Measurements from ENCODE around the gene ASPHD1.

The ASPHD1 gene

DNA sequence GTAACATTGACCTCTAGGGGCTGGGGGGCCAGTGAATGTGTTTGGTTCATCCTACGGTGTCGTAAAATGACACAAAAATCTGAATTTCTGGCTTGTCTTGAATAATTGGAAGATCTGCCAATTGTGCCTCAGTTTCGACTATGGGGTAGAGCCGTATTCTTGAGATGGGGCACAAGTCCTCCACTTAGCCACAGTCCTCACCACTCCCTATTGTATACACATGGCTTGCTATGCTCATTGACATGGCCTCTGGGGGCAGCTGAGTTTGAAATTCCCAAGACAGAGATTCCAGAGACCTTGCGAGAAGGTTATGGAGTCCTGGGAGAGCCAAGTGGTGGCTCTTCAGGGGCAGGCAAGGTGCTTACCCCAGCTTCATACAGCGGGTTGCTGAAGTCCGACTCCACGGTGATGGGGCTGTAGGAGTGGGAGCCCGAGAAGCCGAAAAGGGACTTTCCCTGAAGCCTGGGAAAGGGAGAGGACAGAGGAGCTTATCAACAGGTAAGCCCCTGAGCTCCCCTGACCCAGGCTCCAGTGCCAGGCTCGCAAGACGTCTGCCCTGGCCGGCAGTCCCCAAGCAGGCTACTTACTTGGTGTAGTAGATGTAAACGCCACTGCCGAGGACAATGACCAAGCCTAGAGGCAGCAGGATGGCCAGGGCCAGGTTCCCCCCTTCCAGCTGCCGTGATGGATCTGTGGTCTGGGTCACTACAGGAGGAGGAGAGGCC lies 28.3 kb upstream of the ASPHD1 start:
- TF ChIP-seq, protein P1, sequence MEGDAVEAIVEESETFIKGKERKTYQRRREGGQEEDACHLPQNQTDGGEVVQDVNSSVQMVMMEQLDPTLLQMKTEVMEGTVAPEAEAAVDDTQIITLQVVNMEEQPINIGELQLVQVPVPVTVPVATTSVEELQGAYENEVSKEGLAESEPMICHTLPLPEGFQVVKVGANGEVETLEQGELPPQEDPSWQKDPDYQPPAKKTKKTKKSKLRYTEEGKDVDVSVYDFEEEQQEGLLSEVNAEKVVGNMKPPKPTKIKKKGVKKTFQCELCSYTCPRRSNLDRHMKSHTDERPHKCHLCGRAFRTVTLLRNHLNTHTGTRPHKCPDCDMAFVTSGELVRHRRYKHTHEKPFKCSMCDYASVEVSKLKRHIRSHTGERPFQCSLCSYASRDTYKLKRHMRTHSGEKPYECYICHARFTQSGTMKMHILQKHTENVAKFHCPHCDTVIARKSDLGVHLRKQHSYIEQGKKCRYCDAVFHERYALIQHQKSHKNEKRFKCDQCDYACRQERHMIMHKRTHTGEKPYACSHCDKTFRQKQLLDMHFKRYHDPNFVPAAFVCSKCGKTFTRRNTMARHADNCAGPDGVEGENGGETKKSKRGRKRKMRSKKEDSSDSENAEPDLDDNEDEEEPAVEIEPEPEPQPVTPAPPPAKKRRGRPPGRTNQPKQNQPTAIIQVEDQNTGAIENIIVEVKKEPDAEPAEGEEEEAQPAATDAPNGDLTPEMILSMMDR (conservative IDR thresholded peaks at IDR 0.05): no peak
- no peak for TF ChIP-seq ZFX (IDR thresholded peaks at IDR 0.05)
- no peak overlapping the region for H3K27ac ChIP-seq

- no peak overlapping the region for H3K27ac ChIP-seq
- no peak for TF ChIP-seq ZFX (IDR thresholded peaks at IDR 0.05)
- TF ChIP-seq, protein P1 (conservative IDR thresholded peaks at IDR 0.05): no peak
These were observed 27.0 kb upstream of the ASPHD1 start for GRCh38 chr16:29873319-29873718.

- TF ChIP-seq ZFX (IDR thresholded peaks at IDR 0.05): no peak
- TF ChIP-seq, protein P1 (conservative IDR thresholded peaks at IDR 0.05): no peak
- H3K27ac ChIP-seq: no peak overlapping the region
These were observed 25.1 kb upstream of the ASPHD1 start for GRCh38 chr16:29875206-29875605.

- TF ChIP-seq, protein P1 (conservative IDR thresholded peaks at IDR 0.05): no peak
- no peak for TF ChIP-seq ZFX (IDR thresholded peaks at IDR 0.05)
- no peak overlapping the region for H3K27ac ChIP-seq
These were observed 24.1 kb upstream of the ASPHD1 start for GRCh38 chr16:29876217-29876593.

- no peak for TF ChIP-seq ZFX (IDR thresholded peaks at IDR 0.05)
- TF ChIP-seq, protein P1 (conservative IDR thresholded peaks at IDR 0.05): no peak
- no peak overlapping the region for H3K27ac ChIP-seq
These were observed 23.6 kb upstream of the ASPHD1 start for GRCh38 chr16:29876594-29877249.

DNA sequence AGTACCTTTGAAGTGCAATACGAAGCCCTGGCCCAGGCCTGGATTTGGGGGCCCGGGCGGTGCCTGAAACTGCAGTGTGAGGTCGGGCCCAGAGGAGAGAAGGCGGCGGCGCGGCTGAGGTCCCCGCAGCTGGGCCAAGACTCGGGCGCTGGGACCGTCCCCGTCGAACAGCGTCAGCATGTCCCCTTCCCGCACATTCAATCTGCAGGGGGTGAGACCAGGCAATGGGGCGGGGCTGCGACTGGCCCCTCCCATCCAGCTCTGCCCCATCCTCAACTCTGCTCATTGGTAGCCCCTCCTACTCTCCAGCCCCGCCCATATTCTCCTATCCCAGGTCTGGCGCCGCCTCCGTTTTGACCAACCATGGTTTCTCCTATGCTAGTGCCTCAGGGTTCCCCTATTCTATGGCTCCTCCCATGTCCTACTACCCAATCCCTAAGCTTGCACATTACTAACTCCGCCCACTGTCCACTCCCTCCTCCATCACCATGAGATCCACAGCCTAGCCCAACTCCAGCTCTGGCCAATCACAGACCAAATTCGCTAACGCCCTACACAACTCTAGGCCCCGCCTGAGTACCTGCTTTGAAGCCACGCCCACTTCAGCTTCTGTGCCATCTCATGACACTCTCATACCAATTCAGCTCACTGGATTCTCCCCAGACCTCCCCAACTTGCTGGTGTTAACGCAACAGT lies 22.9 kb upstream of the ASPHD1 start:
- TF ChIP-seq ZFX (IDR thresholded peaks at IDR 0.05): no peak
- TF ChIP-seq, protein P1 (conservative IDR thresholded peaks at IDR 0.05): no peak
- no peak overlapping the region for H3K27ac ChIP-seq

- H3K27ac ChIP-seq: no peak overlapping the region
- TF ChIP-seq, protein P1 (conservative IDR thresholded peaks at IDR 0.05): no peak
- no peak for TF ChIP-seq ZFX (IDR thresholded peaks at IDR 0.05)
These were observed 22.1 kb upstream of the ASPHD1 start for GRCh38 chr16:29878172-29878571.
